HEK293 (cell line): ENCODE measurements around the gene HSD17B12.

ENCODE experiments used
- BCL11B ChIP-seq: fragments of 450-650 bp; formaldehyde crosslinking; IDR thresholded peaks from 2 replicates; pipeline ENCODE4 v1.5.1; 2016; ENCODE audit warnings: low read depth, missing biosample characterization, missing genetic modification characterization
- EGR2 ChIP-seq: fragments of 450-650 bp; formaldehyde crosslinking; IDR thresholded peaks from 2 replicates; pipeline ENCODE4 v1.5.1; 2016; ENCODE audit warnings: low read depth, missing biosample characterization, missing genetic modification characterization
- ELK4 ChIP-seq: IDR thresholded peaks from 2 replicates; pipeline ENCODE4 v1.6.1; 2011; ENCODE audit warnings: mild to moderate bottlenecking, low read depth, low read length, borderline replicate concordance
- GLI2 ChIP-seq: fragments of 450-650 bp; formaldehyde crosslinking; IDR thresholded peaks from 2 replicates; pipeline ENCODE4; 2017; ENCODE audit warnings: missing biosample characterization, missing genetic modification characterization, low read depth, borderline replicate concordance
- KLF1 ChIP-seq: fragments of 450-650 bp; formaldehyde crosslinking; IDR thresholded peaks from 2 replicates; pipeline ENCODE4 v1.5.1; 2016; ENCODE audit warnings: missing biosample characterization, missing genetic modification characterization
- KLF10 ChIP-seq: fragments of 450-650 bp; IDR thresholded peaks from 2 replicates; pipeline ENCODE4 v1.5.1; 2018; ENCODE audit warnings: missing biosample characterization, mild to moderate bottlenecking, missing genetic modification characterization
- KLF8 ChIP-seq: fragments of 450-650 bp; formaldehyde crosslinking; IDR thresholded peaks from 2 replicates; pipeline ENCODE4 v1.5.1; 2016; ENCODE audit warnings: missing biosample characterization, missing genetic modification characterization
- MEIS1 ChIP-seq: sonication (generic); formaldehyde crosslinking; IDR thresholded peaks from 2 replicates; pipeline ENCODE4 v1.8.1; 2022; ENCODE audit warnings: missing genetic modification reagents, mild to moderate bottlenecking, borderline replicate concordance
- OVOL3 ChIP-seq: fragments of 450-650 bp; formaldehyde crosslinking; IDR thresholded peaks from 2 replicates; pipeline ENCODE4 v1.5.1; 2016; ENCODE audit warnings: missing biosample characterization, missing genetic modification characterization
- PBX3 ChIP-seq: sonication (generic); formaldehyde crosslinking; IDR thresholded peaks from 2 replicates; pipeline ENCODE4 v1.8.1; 2022; ENCODE audit warnings: mild to moderate bottlenecking, moderate library complexity, missing genetic modification reagents
- SALL2 ChIP-seq: fragments of 450-650 bp; formaldehyde crosslinking; IDR thresholded peaks from 2 replicates; pipeline ENCODE4 v1.5.0; 2017; ENCODE audit warnings: missing biosample characterization, mild to moderate bottlenecking, missing genetic modification characterization, borderline replicate concordance
- SCRT1 ChIP-seq: fragments of 450-650 bp; formaldehyde crosslinking; IDR thresholded peaks from 2 replicates; pipeline ENCODE4 v1.5.1; 2016; ENCODE audit warnings: missing biosample characterization, missing genetic modification characterization, borderline replicate concordance
- TCF7L2 ChIP-seq: IDR thresholded peaks from 2 replicates; pipeline ENCODE4 v1.6.1; 2011; ENCODE audit warnings: low read depth, mild to moderate bottlenecking, inconsistent platforms, low read length, moderate library complexity, borderline replicate concordance
- TRIM28 ChIP-seq: IDR thresholded peaks from 2 replicates; pipeline ENCODE4 v1.6.1; 2011; ENCODE audit warnings: low read length, control low read depth, borderline replicate concordance
- ZBTB21 ChIP-seq: fragments of 450-650 bp; formaldehyde crosslinking; IDR thresholded peaks from 2 replicates; pipeline ENCODE4 v1.5.1; 2017; ENCODE audit warnings: missing biosample characterization, missing genetic modification characterization
- ZBTB44 ChIP-seq: fragments of 450-650 bp; IDR thresholded peaks from 2 replicates; pipeline ENCODE4 v1.5.1; 2018; ENCODE audit warnings: missing biosample characterization, mild to moderate bottlenecking, missing genetic modification characterization
- ZFP3 ChIP-seq: fragments of 450-650 bp; formaldehyde crosslinking; IDR thresholded peaks from 2 replicates; pipeline ENCODE4 v1.5.1; 2016; ENCODE audit warnings: low read depth, missing biosample characterization, missing genetic modification characterization
- ZNF155 ChIP-seq: fragments of 450-650 bp; formaldehyde crosslinking; IDR thresholded peaks from 2 replicates; pipeline ENCODE4 v1.5.1; 2016; ENCODE audit warnings: missing biosample characterization, missing genetic modification characterization
- ZNF174 ChIP-seq: fragments of 450-650 bp; formaldehyde crosslinking; IDR thresholded peaks from 2 replicates; pipeline ENCODE4 v1.5.0; 2017; ENCODE audit warnings: missing biosample characterization, mild to moderate bottlenecking, missing genetic modification characterization
- ZNF248 ChIP-seq: fragments of 450-650 bp; formaldehyde crosslinking; IDR thresholded peaks from 2 replicates; pipeline ENCODE4 v1.5.1; 2017; ENCODE audit warnings: missing biosample characterization, missing genetic modification characterization
- ZNF266 ChIP-seq: fragments of 450-650 bp; formaldehyde crosslinking; IDR thresholded peaks from 2 replicates; pipeline ENCODE4 v1.5.1; 2016; ENCODE audit warnings: missing biosample characterization, missing genetic modification characterization, low read depth
- ZNF362 ChIP-seq: fragments of 450-650 bp; formaldehyde crosslinking; IDR thresholded peaks from 2 replicates; pipeline ENCODE4 v1.5.1; 2016; ENCODE audit warnings: missing biosample characterization, missing genetic modification characterization
- ZNF398 ChIP-seq: fragments of 450-650 bp; formaldehyde crosslinking; IDR thresholded peaks from 2 replicates; pipeline ENCODE4 v1.5.1; 2017; ENCODE audit warnings: missing biosample characterization, missing genetic modification characterization
- ZNF416 ChIP-seq: fragments of 450-650 bp; formaldehyde crosslinking; IDR thresholded peaks from 2 replicates; pipeline ENCODE4 v1.5.1; 2016; ENCODE audit warnings: missing biosample characterization, missing genetic modification characterization
- ZNF423 ChIP-seq: fragments of 450-650 bp; formaldehyde crosslinking; IDR thresholded peaks from 2 replicates; pipeline ENCODE4 v1.5.1; 2016; ENCODE audit warnings: missing biosample characterization, missing genetic modification characterization
- ZNF513 ChIP-seq: fragments of 450-650 bp; IDR thresholded peaks from 2 replicates; pipeline ENCODE4 v1.5.1; 2018; ENCODE audit warnings: missing biosample characterization, missing genetic modification characterization
- ZNF555 ChIP-seq: fragments of 450-650 bp; formaldehyde crosslinking; conservative IDR thresholded peaks from 2 replicates; pipeline ENCODE4 v1.5.1; 2017; ENCODE audit warnings: missing biosample characterization, mild to moderate bottlenecking, missing genetic modification characterization, inconsistent platforms
- ZNF596 ChIP-seq: fragments of 450-650 bp; IDR thresholded peaks from 2 replicates; pipeline ENCODE4 v1.5.0; 2018; ENCODE audit warnings: missing biosample characterization, mild to moderate bottlenecking, missing genetic modification characterization, moderate library complexity
- ZNF658 ChIP-seq: fragments of 450-650 bp; formaldehyde crosslinking; IDR thresholded peaks from 2 replicates; pipeline ENCODE4; 2016; ENCODE audit warnings: missing biosample characterization, missing genetic modification characterization
- ZNF670 ChIP-seq: fragments of 450-650 bp; formaldehyde crosslinking; IDR thresholded peaks from 2 replicates; pipeline ENCODE4 v1.5.1; 2016; ENCODE audit warnings: missing biosample characterization, missing genetic modification characterization, low read depth
- ZNF701 ChIP-seq: fragments of 450-650 bp; formaldehyde crosslinking; IDR thresholded peaks from 2 replicates; pipeline ENCODE4 v1.5.1; 2016; ENCODE audit warnings: missing biosample characterization, missing genetic modification characterization
- ZSCAN16 ChIP-seq: fragments of 450-650 bp; formaldehyde crosslinking; IDR thresholded peaks from 2 replicates; pipeline ENCODE4 v1.5.1; 2016; ENCODE audit warnings: missing biosample characterization, missing genetic modification characterization
- ZSCAN30 ChIP-seq: fragments of 450-650 bp; IDR thresholded peaks from 2 replicates; pipeline ENCODE4 v1.5.1; 2018; ENCODE audit warnings: missing biosample characterization, mild to moderate bottlenecking, missing genetic modification characterization, moderate library complexity

Gene HSD17B12

GRCh38 chr11:43680521-43681400 is at the start of gene HSD17B12 (continued):
- no peak for TF ChIP-seq SALL2 (tag by site-specific recombination)
- TF ChIP-seq KLF8 (tag by site-specific recombination): peak; percentile 39; the same call in 1 of the 2 replicates
- TF ChIP-seq ZNF416 (tag by site-specific recombination): no peak
- TF ChIP-seq OVOL3 (tag by site-specific recombination): no peak
- TF ChIP-seq ZNF596: peak; percentile 73
- no peak for TF ChIP-seq ZNF658
- no peak for TF ChIP-seq TRIM28
- TF ChIP-seq ZNF155 (tag by site-specific recombination): no peak
- no peak for TF ChIP-seq ZNF670 (tag by site-specific recombination)
- no peak for TF ChIP-seq ZNF555 (tag by site-specific recombination)
- TF ChIP-seq ZBTB44 (tag by site-specific recombination): no peak
- TF ChIP-seq TCF7L2: no peak
- peak; percentile 10; the same call in 1 of the 2 replicates for TF ChIP-seq ZNF513 (tag by site-specific recombination)
- no peak for TF ChIP-seq EGR2 (tag by site-specific recombination)
- TF ChIP-seq MEIS1 (CRISPR knock-in tag): no peak
- TF ChIP-seq ZNF362: no peak
- peak; percentile 53 for TF ChIP-seq KLF10 (tag by site-specific recombination)
- TF ChIP-seq ZSCAN30 (tag by site-specific recombination): no peak
- no peak for TF ChIP-seq ZFP3 (tag by site-specific recombination)
- TF ChIP-seq PBX3: no peak
- no peak for TF ChIP-seq GLI2 (tag by site-specific recombination)
- no peak for TF ChIP-seq SCRT1 (tag by site-specific recombination)
- TF ChIP-seq ZNF423 (tag by site-specific recombination): no peak
- no peak for TF ChIP-seq ZNF248
- no peak for TF ChIP-seq BCL11B (tag by site-specific recombination)
- no peak for TF ChIP-seq ZNF266 (tag by site-specific recombination)
- TF ChIP-seq KLF1 (tag by site-specific recombination): no peak
- TF ChIP-seq ZNF398 (tag by site-specific recombination): no peak
- TF ChIP-seq ZBTB21: no peak
- no peak for TF ChIP-seq ZSCAN16 (tag by site-specific recombination)
- TF ChIP-seq ZNF701 (tag by site-specific recombination): no peak
- no peak for TF ChIP-seq ELK4
- TF ChIP-seq ZNF174: no peak
